Measurements from ENCODE around the gene VAV1. TPM values are rescaled to one million over a fixed set of nuclear protein-coding genes. Genes with fewer than 3 reads are reported as not detected.

VAV1 gene
- 1 to 10 TPM; 3.9 to 7.4 TPM for total RNA-seq
- long read RNA-seq, partial matches to known transcripts = 0 of 1 reads
- long read RNA-seq, other reads (novel, unspliced or antisense) = 0 of 1 reads

GRCh38 chr19:6772028-6772865 lies at the start of gene VAV1:
Gene VAV1, plus strand, starts transcription at chr19:6772708. Its CDS starts 100 bp downstream, at chr19:6772808.
- DNase-seq = peak; percentile 60
- ATAC-seq = peak; percentile 78 to 79
- intact Hi-C loops (cut with DNase I) = no loop called here

- peak; percentile 63 for DNase-seq
- peak; percentile 31 to 39 for ATAC-seq
- intact Hi-C loops (cut with DNase I) = no loop called here
Observed at GRCh38 chr19:6723108-6723618, 49.3 kb upstream of the VAV1 start.

GRCh38 chr19:6723738-6724137 lies 48.8 kb upstream of the VAV1 start:
- intact Hi-C loops (cut with DNase I) = no loop called here
- DNase-seq (no peak), ATAC-seq (no peak)

GRCh38 chr19:6724631-6725492 lies 47.6 kb upstream of the VAV1 start:
- intact Hi-C loops (cut with DNase I) = no loop called here
- peak; percentile 10 for DNase-seq
- ATAC-seq = no peak

- intact Hi-C loops (cut with DNase I) = no loop called here
- ATAC-seq (no peak), DNase-seq (no peak)
Observed at GRCh38 chr19:6725513-6726231, 46.8 kb upstream of the VAV1 start.

GRCh38 chr19:6728346-6728745 lies 44.2 kb upstream of the VAV1 start:
- ATAC-seq = no peak
- intact Hi-C loops (cut with DNase I) = no loop called here
- no peak for DNase-seq

GRCh38 chr19:6729573-6730152 lies 42.8 kb upstream of the VAV1 start:
- ATAC-seq = no peak
- no peak for DNase-seq
- intact Hi-C loops (cut with DNase I) = no loop called here

GRCh38 chr19:6730153-6730804 lies 42.2 kb upstream of the VAV1 start:
- DNase-seq = peak; percentile 83
- intact Hi-C loops (cut with DNase I) = no loop called here
- peak; percentile 66 to 94 for ATAC-seq

- intact Hi-C loops (cut with DNase I) = no loop called here
- DNase-seq (no peak), ATAC-seq (peak in 1 of 2 donors; percentile 14)
Observed at GRCh38 chr19:6730941-6731670, 41.4 kb upstream of the VAV1 start.

GRCh38 chr19:6731822-6732221 lies 40.7 kb upstream of the VAV1 start:
- no peak for DNase-seq
- intact Hi-C loops (cut with DNase I) = no loop called here
- no peak for ATAC-seq

- DNase-seq = no peak
- intact Hi-C loops (cut with DNase I) = no loop called here
- ATAC-seq = no peak
Observed at GRCh38 chr19:6732803-6733337, 39.6 kb upstream of the VAV1 start.

GRCh38 chr19:6733338-6734095 lies 39.0 kb upstream of the VAV1 start:
- ATAC-seq (no peak), DNase-seq (no peak)
- intact Hi-C loops (cut with DNase I) = no loop called here

GRCh38 chr19:6734096-6734696 lies 38.3 kb upstream of the VAV1 start:
- intact Hi-C loops (cut with DNase I) = no loop called here
- no peak for DNase-seq
- ATAC-seq = no peak

- DNase-seq (no peak), ATAC-seq (no peak)
- intact Hi-C loops (cut with DNase I) = loop anchor here in 1 of 2 donors (5.0 kb wide), 2 partner anchors 218 to 363 kb away; partner anchors contain the start of gene ALKBH7
Observed at GRCh38 chr19:6735181-6735911, 37.2 kb upstream of the VAV1 start.

GRCh38 chr19:6736169-6736916 lies 36.2 kb upstream of the VAV1 start:
- intact Hi-C loops (cut with DNase I) = loop anchor here in 1 of 2 donors (5.0 kb wide), 2 partner anchors 219 to 364 kb away; partner anchors contain the start of gene ALKBH7
- DNase-seq (peak; percentile 83), ATAC-seq (peak; percentile 7 to 20)

Measured in left cardiac atrium (tissue), 4 donors.